ENCODE data around the gene DCAF17.
A peak's percentile ranks its signal among the peaks of the same experiment; 100 is the strongest.

The DCAF17 gene

DNA sequence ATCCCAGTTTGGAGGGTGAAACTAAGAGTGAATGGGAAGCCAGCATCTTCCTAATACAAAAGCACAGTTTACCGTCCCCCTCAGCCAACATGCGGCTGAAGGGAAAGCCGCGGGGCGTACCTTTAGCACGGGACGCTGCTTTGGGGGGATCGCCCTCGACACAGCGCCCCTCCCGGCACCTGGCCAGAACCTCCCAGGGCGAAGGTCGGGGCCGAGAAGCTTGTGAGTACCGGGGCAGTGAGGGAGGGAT lies 338 bp upstream of the DCAF17 start, which contains the start of gene METTL8:
TSS of gene METTL8 (minus strand) at position 228 of the 250 bp plus-strand sequence. CDS start 41,805 bp downstream, outside the sequence.
- peak within 1 kb of the TSS; percentile 81 for H2AFZ ChIP-seq (ENCODE audit: low read depth, low read length)
- peaks cover 16% of the 10 kb centered on the region for H3K9me3 ChIP-seq (ENCODE audit: insufficient read depth, low read length, severe bottlenecking)
- H3K4me1 ChIP-seq (ENCODE audit: insufficient read depth, low read length), result peaks cover 39% of the 10 kb centered on the region
- peak within 1 kb of the TSS; percentile 74 for H3K4me2 ChIP-seq (ENCODE audit: insufficient read depth, low read length)
- H4K20me1 ChIP-seq (ENCODE audit: insufficient read depth, low read length), result no peaks in the 10 kb centered on the region; the same call in 1 of the 2 replicates
- DNase-seq (no peak), ATAC-seq (ENCODE audit: insufficient read depth, low read depth) (no peak)
- H3K9ac ChIP-seq (ENCODE audit: low read depth, low read length), result peak within 1 kb of the TSS; percentile 99
- peak within 1 kb of the TSS; percentile 33 to 81 for H3K4me3 ChIP-seq (ENCODE audit: low read depth in 1 of 2, low read length in 2 of 2)
- no peak for TF ChIP-seq EZH2 (IDR thresholded peaks at IDR 0.05; ENCODE audit: borderline replicate concordance, low read depth, low read length, severe bottlenecking)
- TF ChIP-seq, protein P1, sequence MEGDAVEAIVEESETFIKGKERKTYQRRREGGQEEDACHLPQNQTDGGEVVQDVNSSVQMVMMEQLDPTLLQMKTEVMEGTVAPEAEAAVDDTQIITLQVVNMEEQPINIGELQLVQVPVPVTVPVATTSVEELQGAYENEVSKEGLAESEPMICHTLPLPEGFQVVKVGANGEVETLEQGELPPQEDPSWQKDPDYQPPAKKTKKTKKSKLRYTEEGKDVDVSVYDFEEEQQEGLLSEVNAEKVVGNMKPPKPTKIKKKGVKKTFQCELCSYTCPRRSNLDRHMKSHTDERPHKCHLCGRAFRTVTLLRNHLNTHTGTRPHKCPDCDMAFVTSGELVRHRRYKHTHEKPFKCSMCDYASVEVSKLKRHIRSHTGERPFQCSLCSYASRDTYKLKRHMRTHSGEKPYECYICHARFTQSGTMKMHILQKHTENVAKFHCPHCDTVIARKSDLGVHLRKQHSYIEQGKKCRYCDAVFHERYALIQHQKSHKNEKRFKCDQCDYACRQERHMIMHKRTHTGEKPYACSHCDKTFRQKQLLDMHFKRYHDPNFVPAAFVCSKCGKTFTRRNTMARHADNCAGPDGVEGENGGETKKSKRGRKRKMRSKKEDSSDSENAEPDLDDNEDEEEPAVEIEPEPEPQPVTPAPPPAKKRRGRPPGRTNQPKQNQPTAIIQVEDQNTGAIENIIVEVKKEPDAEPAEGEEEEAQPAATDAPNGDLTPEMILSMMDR (IDR thresholded peaks at IDR 0.05; ENCODE audit: borderline replicate concordance, extremely low read depth, low read length, poor library complexity, severe bottlenecking), result peak; percentile 69
- no peaks in the 10 kb centered on the region for H3K27me3 ChIP-seq (ENCODE audit: insufficient read depth, low read length, poor library complexity)
- peak within 1 kb of the TSS; percentile 97 for H3K27ac ChIP-seq (ENCODE audit: low read length)
- peaks cover 49% of the 10 kb centered on the region for H3K36me3 ChIP-seq (ENCODE audit: insufficient read depth, low read length)
- peaks cover 72% of the 10 kb centered on the region for H3K79me2 ChIP-seq (ENCODE audit: insufficient read depth, low read length)

GRCh38 chr2:171436307-171436706 lies 2.3 kb downstream of the DCAF17 start:
- TF ChIP-seq, protein P1 (IDR thresholded peaks at IDR 0.05; ENCODE audit: borderline replicate concordance, extremely low read depth, low read length, poor library complexity, severe bottlenecking), result no peak
- no peak for TF ChIP-seq EZH2 (IDR thresholded peaks at IDR 0.05; ENCODE audit: borderline replicate concordance, low read depth, low read length, severe bottlenecking)
- DNase-seq, result no peak

DNA sequence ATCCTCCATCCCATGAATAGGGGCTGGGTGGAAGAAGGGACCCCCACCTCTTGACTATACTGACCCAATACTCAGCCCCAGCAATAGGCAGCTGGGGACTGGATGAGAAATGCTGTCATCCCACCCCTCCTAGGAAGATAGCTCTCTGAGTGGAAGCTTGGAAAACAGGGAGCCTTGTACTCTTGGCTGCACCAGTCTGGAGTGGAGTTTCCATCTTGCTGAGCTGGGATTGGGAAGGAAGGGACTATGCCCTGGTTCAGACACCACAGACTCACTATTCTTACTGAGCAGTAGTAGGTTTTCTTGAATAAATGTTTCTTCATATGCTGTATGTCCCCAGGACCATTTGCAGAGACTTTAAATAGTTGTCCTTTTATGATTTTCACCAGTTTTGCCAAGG lies 7.4 kb downstream of the DCAF17 start:
- no peak overlapping the region for H2AFZ ChIP-seq (ENCODE audit: low read depth, low read length)
- no peaks in the 10 kb centered on the region for H3K9me3 ChIP-seq (ENCODE audit: insufficient read depth, low read length, severe bottlenecking)
- DNase-seq (no peak), ATAC-seq (ENCODE audit: insufficient read depth, low read depth) (no peak)
- no peaks in the 10 kb centered on the region for H3K27me3 ChIP-seq (ENCODE audit: insufficient read depth, low read length, poor library complexity)
- no peak overlapping the region for H3K9ac ChIP-seq (ENCODE audit: low read depth, low read length)
- H3K4me2 ChIP-seq (ENCODE audit: insufficient read depth, low read length), result no peak overlapping the region
- H3K4me3 ChIP-seq (ENCODE audit: low read depth in 1 of 2, low read length in 2 of 2), result no peak overlapping the region
- no peaks in the 10 kb centered on the region for H3K4me1 ChIP-seq (ENCODE audit: insufficient read depth, low read length)
- TF ChIP-seq, protein P1 (IDR thresholded peaks at IDR 0.05; ENCODE audit: borderline replicate concordance, extremely low read depth, low read length, poor library complexity, severe bottlenecking), result no peak
- TF ChIP-seq EZH2 (IDR thresholded peaks at IDR 0.05; ENCODE audit: borderline replicate concordance, low read depth, low read length, severe bottlenecking), result no peak
- H3K36me3 ChIP-seq (ENCODE audit: insufficient read depth, low read length), result peaks cover 72% of the 10 kb centered on the region
- peaks cover 28% of the 10 kb centered on the region for H3K79me2 ChIP-seq (ENCODE audit: insufficient read depth, low read length)
- no peak overlapping the region for H3K27ac ChIP-seq (ENCODE audit: low read length)
- no peaks in the 10 kb centered on the region; the same call in 1 of the 2 replicates for H4K20me1 ChIP-seq (ENCODE audit: insufficient read depth, low read length)

More at GRCh38 chr2:171436307-171436706, 2.3 kb downstream of the DCAF17 start:
- peaks cover 39% of the 10 kb centered on the region for H3K4me1 ChIP-seq (ENCODE audit: insufficient read depth, low read length)
- no peak overlapping the region for H3K27ac ChIP-seq (ENCODE audit: low read length)
- peaks cover 5% of the 10 kb centered on the region for H3K9me3 ChIP-seq (ENCODE audit: insufficient read depth, low read length, severe bottlenecking)
- no peak overlapping the region for H2AFZ ChIP-seq (ENCODE audit: low read depth, low read length)
- H3K36me3 ChIP-seq (ENCODE audit: insufficient read depth, low read length), result peaks cover 67% of the 10 kb centered on the region
- peaks cover 75% of the 10 kb centered on the region for H3K79me2 ChIP-seq (ENCODE audit: insufficient read depth, low read length)
- no peaks in the 10 kb centered on the region for H3K27me3 ChIP-seq (ENCODE audit: insufficient read depth, low read length, poor library complexity)
- no peak for ATAC-seq (ENCODE audit: insufficient read depth, low read depth)
- H3K4me3 ChIP-seq (ENCODE audit: low read depth in 1 of 2, low read length in 2 of 2), result no peak overlapping the region
- H3K4me2 ChIP-seq (ENCODE audit: insufficient read depth, low read length), result no peak overlapping the region
- H4K20me1 ChIP-seq (ENCODE audit: insufficient read depth, low read length), result no peaks in the 10 kb centered on the region; the same call in 1 of the 2 replicates
- no peak overlapping the region for H3K9ac ChIP-seq (ENCODE audit: low read depth, low read length)

- Histone ChIP-seq H3K4me1 (ENCODE audit: insufficient read depth, low read length) (no peaks in the 10 kb centered on the region), H2AFZ (ENCODE audit: low read depth, low read length) (no peak overlapping the region), H3K79me2 (ENCODE audit: insufficient read depth, low read length) (no peaks in the 10 kb centered on the region), H3K27ac (ENCODE audit: low read length) (no peak overlapping the region), H3K36me3 (ENCODE audit: insufficient read depth, low read length) (peaks cover 53% of the 10 kb centered on the region), H3K9me3 (ENCODE audit: insufficient read depth, low read length, severe bottlenecking) (no peaks in the 10 kb centered on the region), H3K4me3 (ENCODE audit: low read depth in 1 of 2, low read length in 2 of 2) (no peak overlapping the region), H3K27me3 (ENCODE audit: insufficient read depth, low read length, poor library complexity) (no peaks in the 10 kb centered on the region), H3K4me2 (ENCODE audit: insufficient read depth, low read length) (no peak overlapping the region), H4K20me1 (ENCODE audit: insufficient read depth, low read length) (no peaks in the 10 kb centered on the region), H3K9ac (ENCODE audit: low read depth, low read length) (no peak overlapping the region)
- ATAC-seq (ENCODE audit: insufficient read depth, low read depth), result no peak
- no peak for DNase-seq
- TF ChIP-seq EZH2 (IDR thresholded peaks at IDR 0.05; ENCODE audit: borderline replicate concordance, low read depth, low read length, severe bottlenecking), result no peak
- TF ChIP-seq, protein P1 (IDR thresholded peaks at IDR 0.05; ENCODE audit: borderline replicate concordance, extremely low read depth, low read length, poor library complexity, severe bottlenecking), result peak; percentile 51
Observed at GRCh38 chr2:171447675-171448074, 13.6 kb downstream of the DCAF17 start.

All from DND-41 (cell line).